Measurements from ENCODE around the gene C1orf74.

The C1orf74 gene

GRCh38 chr1:209784265-209785169, at the start of gene C1orf74:
Gene C1orf74 (minus strand): TSS chr1:209784559. CDS start chr1:209783634, 925 bp downstream.
- DNase-seq, result peak; percentile 95

DNA sequence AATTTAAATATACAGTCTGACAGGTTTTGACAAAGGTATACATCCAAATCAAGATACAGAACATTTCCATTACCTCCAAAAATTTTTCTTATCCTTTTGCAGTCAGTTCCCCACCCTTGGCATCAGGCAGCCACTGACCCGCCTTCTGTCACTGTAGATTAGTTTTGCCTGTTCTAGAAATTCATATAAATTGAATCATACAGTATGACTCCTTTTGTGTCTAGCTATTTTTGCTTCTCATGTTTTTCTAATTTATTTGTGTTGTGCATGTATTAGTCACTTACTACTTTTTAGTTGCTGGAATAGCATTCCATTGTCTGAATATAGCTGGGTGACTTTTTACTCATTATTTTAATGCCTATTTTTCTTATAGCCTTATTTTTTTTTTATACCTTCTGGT, 47.3 kb upstream of the C1orf74 start:
- DNase-seq, result no peak

DNA sequence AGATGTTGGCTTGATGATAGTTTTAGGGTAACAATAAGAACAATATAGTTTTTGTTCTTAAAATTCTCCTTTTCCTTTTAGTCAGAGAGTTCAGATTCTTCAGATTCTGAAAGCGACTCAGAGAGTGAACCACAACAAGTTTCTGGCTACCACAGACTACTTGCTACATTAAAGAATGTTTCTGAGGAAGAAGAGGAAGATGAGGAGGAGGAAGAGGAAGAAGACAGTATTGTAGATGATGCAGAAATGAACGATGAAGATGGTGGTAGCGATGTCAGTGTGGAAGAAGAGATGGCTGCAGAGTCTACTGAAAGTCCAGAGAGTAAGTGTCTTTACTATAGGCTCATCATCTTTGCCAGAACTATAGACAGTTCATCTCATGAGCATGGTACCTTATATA, 46.4 kb upstream of the C1orf74 start:
- DNase-seq, result no peak

- DNase-seq, result no peak
Observed at GRCh38 chr1:209829716-209830115, 45.4 kb upstream of the C1orf74 start.

- peak; percentile 93 for DNase-seq
Observed at GRCh38 chr1:209827384-209828262, 43.3 kb upstream of the C1orf74 start, which contains the start of gene UTP25. Gene UTP25 (plus strand): TSS chr1:209827972. CDS start chr1:209828064, 92 bp downstream.

DNA sequence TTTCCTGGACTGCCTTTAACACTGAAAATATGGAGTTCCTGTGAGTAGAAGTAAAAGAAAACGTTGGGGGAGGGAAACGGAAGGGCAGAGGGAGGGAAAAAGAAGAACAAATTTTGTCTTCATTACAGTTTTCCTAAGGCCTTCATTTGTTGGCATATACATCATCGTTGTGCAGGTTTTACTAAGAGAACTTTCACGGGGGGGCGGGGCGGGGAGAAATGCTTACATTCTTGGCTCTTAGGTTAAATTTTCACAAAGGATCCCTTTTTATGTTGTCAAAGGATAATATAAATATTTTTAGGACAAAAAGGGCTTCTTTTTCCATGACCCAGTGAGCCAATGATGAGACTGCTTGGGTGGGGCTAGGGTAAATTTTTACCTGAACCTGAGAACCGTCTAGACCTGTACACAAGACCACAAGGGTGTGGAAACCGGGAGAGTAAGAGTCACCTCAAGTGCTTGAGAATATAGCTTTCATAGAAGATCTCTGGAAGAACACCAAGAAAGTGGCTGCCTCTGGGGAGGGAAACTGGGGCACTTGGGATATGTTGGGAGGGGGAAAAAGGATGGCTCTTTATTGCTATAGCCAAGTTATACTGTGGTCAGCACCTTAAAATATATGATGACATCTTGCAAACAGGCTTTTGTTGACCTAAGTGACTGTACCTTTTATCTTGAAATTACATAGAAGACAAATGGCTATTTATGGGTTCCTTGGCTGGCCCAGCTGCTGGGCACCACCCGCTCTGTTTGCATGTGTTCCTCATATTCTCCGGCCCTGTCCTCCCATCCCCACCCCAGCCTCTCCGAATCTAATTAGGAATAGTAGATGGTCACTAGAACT, 41.5 kb upstream of the C1orf74 start:
- no peak for DNase-seq

GRCh38 chr1:209823143-209824041, 39.0 kb upstream of the C1orf74 start:
- DNase-seq, result no peak

GRCh38 chr1:209822706-209823105, 38.3 kb upstream of the C1orf74 start:
- DNase-seq, result no peak

DNA sequence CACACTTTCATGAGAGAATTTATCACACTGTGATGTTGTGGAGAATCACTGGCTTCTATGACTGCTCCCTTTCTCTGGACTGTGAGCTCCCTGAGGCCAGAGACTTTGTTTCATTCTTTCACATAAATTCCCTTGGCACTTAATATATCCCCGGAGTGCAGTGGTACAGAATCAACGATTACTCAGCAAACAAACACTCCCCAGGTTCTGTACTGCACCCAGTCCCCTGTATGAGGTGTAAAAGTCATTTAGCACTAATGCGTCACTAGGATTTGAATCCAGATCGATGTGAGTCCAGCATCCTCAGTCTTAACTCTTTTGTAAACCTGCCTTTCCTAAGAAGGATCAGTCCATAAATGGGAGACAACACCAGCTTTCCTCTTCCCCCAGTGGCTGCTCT, 36.6 kb upstream of the C1orf74 start:
- DNase-seq, result no peak

GRCh38 chr1:209819058-209819457, 34.7 kb upstream of the C1orf74 start:
- DNase-seq, result no peak

DNA sequence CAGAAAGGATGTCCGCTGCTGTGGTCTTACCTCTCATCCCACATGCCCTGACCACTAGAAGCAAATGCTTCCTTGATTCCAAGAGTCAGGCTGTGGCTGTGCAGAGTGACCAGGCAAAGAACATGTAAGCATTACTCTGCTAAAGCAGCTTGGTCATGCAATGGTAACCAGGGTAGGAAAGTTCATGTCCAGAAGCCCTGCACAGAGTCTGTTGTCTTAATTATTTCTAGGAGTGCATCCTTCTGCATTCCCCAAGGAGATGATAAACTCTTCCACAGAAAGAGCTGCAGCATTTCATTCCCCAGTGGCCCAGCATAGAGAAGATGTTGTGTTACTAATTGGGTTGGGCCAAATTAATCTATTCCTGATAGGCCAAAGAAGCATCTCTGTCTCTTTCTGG, 33.3 kb upstream of the C1orf74 start:
- no peak for DNase-seq

GRCh38 chr1:209816923-209817322, 32.6 kb upstream of the C1orf74 start:
- DNase-seq, result no peak

DNA sequence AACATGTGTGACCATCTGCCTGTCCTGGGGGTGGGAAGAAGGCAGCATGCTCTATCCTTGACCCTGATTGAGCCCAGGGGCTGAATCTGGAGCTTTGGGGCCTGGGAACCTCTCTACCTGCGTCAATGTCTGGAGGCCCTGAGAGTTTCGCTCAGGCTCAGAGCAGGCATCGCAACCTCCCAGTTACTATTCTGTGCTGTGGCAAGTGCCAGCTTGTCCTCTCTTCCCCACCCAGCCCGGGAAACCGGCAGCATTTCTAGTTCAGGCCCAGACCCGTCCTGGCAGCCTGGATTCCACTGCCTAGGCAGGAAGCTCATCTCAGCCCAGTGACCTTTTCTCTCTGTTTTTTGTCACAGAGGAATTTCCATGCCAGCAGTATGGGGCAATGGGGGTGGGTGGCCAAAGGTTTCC, 31.6 kb upstream of the C1orf74 start:
- no peak for DNase-seq

GRCh38 chr1:209815490-209815889, 31.1 kb upstream of the C1orf74 start:
- no peak for DNase-seq

- no peak for DNase-seq
Observed at GRCh38 chr1:209813902-209814301, 29.5 kb upstream of the C1orf74 start.

GRCh38 chr1:209810783-209811182, 26.4 kb upstream of the C1orf74 start:
- DNase-seq, result no peak

DNA sequence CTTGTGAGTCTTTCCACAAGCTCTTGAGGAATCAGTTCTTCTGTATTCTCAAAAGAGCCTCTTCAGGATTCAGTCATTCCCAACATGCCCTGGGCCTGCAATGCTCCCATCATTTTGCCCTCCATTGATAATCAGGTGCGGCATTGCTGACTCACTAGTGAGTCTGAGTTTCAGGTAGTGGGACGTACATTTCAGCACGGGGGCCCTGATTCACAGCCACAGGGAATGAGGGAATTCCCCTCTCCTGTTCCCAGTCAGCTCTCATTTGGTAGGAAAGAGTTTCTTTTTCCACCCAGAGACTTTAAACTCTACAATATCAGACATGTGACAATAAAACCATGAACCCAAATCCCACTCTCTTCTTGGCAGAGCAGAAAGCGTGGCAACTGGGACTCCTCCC, 25.3 kb upstream of the C1orf74 start:
- no peak for DNase-seq

DNA sequence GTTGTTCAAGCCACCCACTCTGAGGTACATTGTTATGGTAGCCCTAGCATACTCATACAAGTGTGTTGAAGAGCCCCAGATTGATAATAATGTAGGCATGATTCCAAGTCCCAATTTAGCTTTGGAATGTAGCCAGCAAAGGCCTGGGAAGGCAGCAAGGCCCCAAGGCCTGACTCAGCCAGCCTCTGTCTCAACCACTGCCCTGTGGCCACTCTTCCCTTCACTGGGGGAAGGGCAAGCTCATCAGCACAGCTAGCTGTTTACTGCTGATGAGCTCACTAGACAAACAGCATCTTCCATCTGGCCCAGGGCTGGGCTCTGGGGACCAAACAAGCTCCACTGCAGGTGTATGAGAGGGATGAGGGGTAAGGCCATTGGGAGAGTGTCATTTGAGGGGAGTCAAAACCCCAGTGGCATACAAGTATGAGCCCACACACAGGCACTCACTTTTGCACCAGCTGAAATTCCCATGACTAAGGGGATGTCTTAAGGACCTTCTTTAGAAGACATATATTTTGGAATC, 23.8 kb upstream of the C1orf74 start:
- peak; percentile 86 for DNase-seq

GRCh38 chr1:209807509-209807908, 23.1 kb upstream of the C1orf74 start:
- no peak for DNase-seq

- DNase-seq, result peak; percentile 88
Observed at GRCh38 chr1:209805875-209806760, 21.8 kb upstream of the C1orf74 start, which contains the start of gene IRF6. Gene IRF6 (minus strand): TSS chr1:209806142. CDS start chr1:209801413, 4,729 bp downstream.

Measured in NCI-H2029 (cell line).